Measurements from ENCODE around the gene KIAA0408. TPM values are rescaled to one million over a fixed set of nuclear protein-coding genes. Genes with fewer than 3 reads are reported as not detected.
A peak's percentile ranks its signal among the peaks of the same experiment; 100 is the strongest.

The KIAA0408 gene
- total and polyA plus RNA-seq, 9 of the 15 experiments (the other 6 are each of a cell fraction or from before 2014, with no cell fraction given), result 0.11 TPM; not detected in 8

DNA sequence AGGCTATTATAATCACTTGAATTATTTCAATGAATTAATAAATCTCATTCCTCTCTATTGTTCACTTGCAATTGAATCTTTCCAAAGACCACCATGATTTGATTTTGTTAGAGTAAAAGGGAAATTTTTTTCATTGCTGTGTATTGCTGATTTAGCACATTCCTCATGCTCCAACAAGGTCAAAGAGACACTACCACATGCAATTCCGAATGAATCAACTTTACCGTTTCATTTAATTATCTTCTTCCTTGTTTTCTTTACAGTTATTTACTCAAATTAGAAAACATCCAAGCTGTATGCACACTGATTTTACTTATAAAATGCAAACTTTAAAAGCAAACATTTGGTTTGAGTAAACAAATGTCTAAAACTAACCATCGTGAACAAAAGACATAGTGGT lies 967 bp downstream of the KIAA0408 start:
- CTCF ChIA-PET (ENCODE audit: low intra/inter-chr PET ratio), result no interaction called here
- no peak overlapping the region for H3K4me2 ChIP-seq (ENCODE audit: insufficient read depth, low read length)
- H3K4me3 ChIP-seq, result no peak overlapping the region
- 0% methylated on average over 3 of the region's 3 CpGs for WGBS (ENCODE audit: insufficient coverage, low coverage, missing lambda C conversion rate)
- no peak overlapping the region for H3K27ac ChIP-seq (ENCODE audit: extremely low read depth, low read depth, low read length)
- DNase-seq (ENCODE audit: extremely low read depth in 1 of 4, low spot score in 3 of 4) (no peak), FAIRE-seq (no peak), ATAC-seq (no peak)
- no peaks in the 10 kb centered on the region for H3K36me3 ChIP-seq (ENCODE audit: control insufficient read depth, insufficient read depth, low read length)
- no peaks in the 10 kb centered on the region for H4K20me1 ChIP-seq (replicated peaks; ENCODE audit: control insufficient read depth, insufficient read depth, low read length)
- POLR2A ChIA-PET, result no interaction called here
- in situ Hi-C loops (cut with MboI), result no loop called here
- H2AFZ ChIP-seq (ENCODE audit: low read depth, low read length), result no peak overlapping the region
- no peaks in the 10 kb centered on the region for H3K4me1 ChIP-seq (replicated peaks in 1 of 2; ENCODE audit: control insufficient read depth in 2 of 2, insufficient read depth in 2 of 2, low read length in 2 of 2)
- H3K9me3 ChIP-seq (replicated peaks; ENCODE audit: control insufficient read depth, insufficient read depth, low read depth, low read length), result no peaks in the 10 kb centered on the region
- no peak overlapping the region for H3K9ac ChIP-seq (ENCODE audit: insufficient read depth in 1 of 2, low read depth in 2 of 2, low read length in 2 of 2)
- no TSS peak for BruUV-seq (replicated peaks)
- H3K79me2 ChIP-seq (ENCODE audit: control insufficient read depth, insufficient read depth, low read length), result no peaks in the 10 kb centered on the region
- H3K27me3 ChIP-seq (ENCODE audit: control insufficient read depth in 2 of 2, insufficient read depth in 2 of 2, low read length in 2 of 2), result no peaks in the 10 kb centered on the region
- H3K9me1 ChIP-seq (ENCODE audit: control insufficient read depth, insufficient read depth, low read length), result no peaks in the 10 kb centered on the region
- intact Hi-C loops (cut with micrococcal nuclease), result no loop called here
- TF ChIP-seq MAFF (IDR thresholded peaks at IDR 0.05; ENCODE audit: low read length) (peak; percentile 53), MAFK (IDR thresholded peaks at IDR 0.05; ENCODE audit: low read length) (peak; percentile 26; the same call in 1 of the 2 replicates), KDM4B (IDR thresholded peaks at IDR 0.05; ENCODE audit: borderline replicate concordance in 2 of 2, low read depth in 1 of 2) (no peak), KLF1 (tag; IDR thresholded peaks at IDR 0.05) (no peak), ETV5 (CRISPR knock-in tag; IDR thresholded peaks at IDR 0.05; ENCODE audit: low read depth) (no peak), SLC30A9 (CRISPR knock-in tag; IDR thresholded peaks at IDR 0.05) (no peak), ZNF57 (CRISPR knock-in tag; IDR thresholded peaks at IDR 0.05) (no peak), CREM (IDR thresholded peaks at IDR 0.05; ENCODE audit: low read depth) (no peak), MAFG (tag; conservative IDR thresholded peaks at IDR 0.05) (peak; percentile 47), SIX5 (IDR thresholded peaks at IDR 0.05; ENCODE audit: borderline replicate concordance in 1 of 2, insufficient read depth in 1 of 2, low read depth in 1 of 2, low read length in 2 of 2) (no peak), ELF1 (tag; IDR thresholded peaks at IDR 0.05) (no peak), PRMT5 (CRISPR knock-in tag; IDR thresholded peaks at IDR 0.05) (no peak), TSC22D4 (tag; IDR thresholded peaks at IDR 0.05) (no peak), ZNF668 (CRISPR knock-in tag; IDR thresholded peaks at IDR 0.05) (no peak), C11orf30 (IDR thresholded peaks at IDR 0.05; ENCODE audit: low read depth) (peak; percentile 55), SAP30 (IDR thresholded peaks at IDR 0.05; ENCODE audit: borderline replicate concordance, insufficient read depth, low read depth, low read length, poor library complexity, severe bottlenecking) (no peak), NCOA4 (IDR thresholded peaks at IDR 0.05; ENCODE audit: partially characterized antibody) (no peak), ZNF316 (IDR thresholded peaks at IDR 0.05) (peak; percentile 60), L3MBTL2 (IDR thresholded peaks at IDR 0.05) (no peak)
- TF ChIP-seq, protein P1, sequence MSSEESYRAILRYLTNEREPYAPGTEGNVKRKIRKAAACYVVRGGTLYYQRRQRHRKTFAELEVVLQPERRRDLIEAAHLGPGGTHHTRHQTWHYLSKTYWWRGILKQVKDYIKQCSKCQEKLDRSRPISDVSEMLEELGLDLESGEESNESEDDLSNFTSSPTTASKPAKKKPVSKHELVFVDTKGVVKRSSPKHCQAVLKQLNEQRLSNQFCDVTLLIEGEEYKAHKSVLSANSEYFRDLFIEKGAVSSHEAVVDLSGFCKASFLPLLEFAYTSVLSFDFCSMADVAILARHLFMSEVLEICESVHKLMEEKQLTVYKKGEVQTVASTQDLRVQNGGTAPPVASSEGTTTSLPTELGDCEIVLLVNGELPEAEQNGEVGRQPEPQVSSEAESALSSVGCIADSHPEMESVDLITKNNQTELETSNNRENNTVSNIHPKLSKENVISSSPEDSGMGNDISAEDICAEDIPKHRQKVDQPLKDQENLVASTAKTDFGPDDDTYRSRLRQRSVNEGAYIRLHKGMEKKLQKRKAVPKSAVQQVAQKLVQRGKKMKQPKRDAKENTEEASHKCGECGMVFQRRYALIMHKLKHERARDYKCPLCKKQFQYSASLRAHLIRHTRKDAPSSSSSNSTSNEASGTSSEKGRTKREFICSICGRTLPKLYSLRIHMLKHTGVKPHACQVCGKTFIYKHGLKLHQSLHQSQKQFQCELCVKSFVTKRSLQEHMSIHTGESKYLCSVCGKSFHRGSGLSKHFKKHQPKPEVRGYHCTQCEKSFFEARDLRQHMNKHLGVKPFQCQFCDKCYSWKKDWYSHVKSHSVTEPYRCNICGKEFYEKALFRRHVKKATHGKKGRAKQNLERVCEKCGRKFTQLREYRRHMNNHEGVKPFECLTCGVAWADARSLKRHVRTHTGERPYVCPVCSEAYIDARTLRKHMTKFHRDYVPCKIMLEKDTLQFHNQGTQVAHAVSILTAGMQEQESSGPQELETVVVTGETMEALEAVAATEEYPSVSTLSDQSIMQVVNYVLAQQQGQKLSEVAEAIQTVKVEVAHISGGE (CRISPR knock-in tag; IDR thresholded peaks at IDR 0.05), result no peak
- TF ChIP-seq, protein P2, sequence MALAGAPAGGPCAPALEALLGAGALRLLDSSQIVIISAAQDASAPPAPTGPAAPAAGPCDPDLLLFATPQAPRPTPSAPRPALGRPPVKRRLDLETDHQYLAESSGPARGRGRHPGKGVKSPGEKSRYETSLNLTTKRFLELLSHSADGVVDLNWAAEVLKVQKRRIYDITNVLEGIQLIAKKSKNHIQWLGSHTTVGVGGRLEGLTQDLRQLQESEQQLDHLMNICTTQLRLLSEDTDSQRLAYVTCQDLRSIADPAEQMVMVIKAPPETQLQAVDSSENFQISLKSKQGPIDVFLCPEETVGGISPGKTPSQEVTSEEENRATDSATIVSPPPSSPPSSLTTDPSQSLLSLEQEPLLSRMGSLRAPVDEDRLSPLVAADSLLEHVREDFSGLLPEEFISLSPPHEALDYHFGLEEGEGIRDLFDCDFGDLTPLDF (CRISPR knock-in tag; IDR thresholded peaks at IDR 0.05), result no peak
